Ecto neural progenitor cell (in vitro differentiated cells): ENCODE measurements around the gene LIMCH1.
"Not testable (repeated sequence)": the region's sequence is repeated elsewhere in the genome, so short reads cannot be mapped to it uniquely, and the experiment has no call there.

ENCODE experiments used
- DNase-seq: peaks from one replicate; pipeline ENCODE4 v3.0.0-alpha.2; 2018; ENCODE audit warnings: low spot score

LIMCH1 gene

DNA sequence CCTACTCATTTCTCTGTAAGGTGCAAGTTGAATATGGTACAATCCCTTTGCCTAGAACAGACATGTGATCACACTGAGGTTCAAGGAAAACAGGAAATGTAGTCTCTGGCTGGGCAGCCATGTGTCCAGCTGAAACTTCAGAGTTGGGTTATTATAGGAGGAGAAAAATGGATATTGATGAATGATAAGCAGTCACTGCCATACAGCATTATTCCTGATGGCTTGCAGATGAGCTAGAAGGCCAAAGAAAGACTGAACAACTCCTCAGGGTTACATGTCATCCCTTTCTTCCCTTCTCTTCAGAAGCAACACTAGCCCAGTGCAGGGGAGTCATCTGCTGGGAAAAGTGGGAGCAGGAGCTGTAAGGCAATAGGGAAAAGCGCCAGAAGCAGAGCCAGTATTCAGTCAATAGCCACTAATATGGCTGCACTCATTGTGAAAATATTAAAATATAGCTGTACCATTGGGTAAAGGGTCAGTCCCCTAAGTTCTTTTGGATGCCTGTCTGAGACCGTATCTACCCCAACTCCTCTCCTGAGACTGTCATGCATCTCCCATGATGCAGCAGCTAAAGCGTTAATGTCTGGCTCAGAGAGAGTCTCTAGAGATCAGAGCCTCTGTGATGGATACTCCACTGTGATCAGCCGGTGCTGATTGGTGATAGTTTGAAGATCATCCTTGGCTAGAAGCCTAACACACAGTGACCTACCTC, 190.1 kb downstream of the LIMCH1 start:
- DNase-seq = no peak

- no peak for DNase-seq
These were observed 190.6 kb downstream of the LIMCH1 start for GRCh38 chr4:41728573-41728913.

DNA sequence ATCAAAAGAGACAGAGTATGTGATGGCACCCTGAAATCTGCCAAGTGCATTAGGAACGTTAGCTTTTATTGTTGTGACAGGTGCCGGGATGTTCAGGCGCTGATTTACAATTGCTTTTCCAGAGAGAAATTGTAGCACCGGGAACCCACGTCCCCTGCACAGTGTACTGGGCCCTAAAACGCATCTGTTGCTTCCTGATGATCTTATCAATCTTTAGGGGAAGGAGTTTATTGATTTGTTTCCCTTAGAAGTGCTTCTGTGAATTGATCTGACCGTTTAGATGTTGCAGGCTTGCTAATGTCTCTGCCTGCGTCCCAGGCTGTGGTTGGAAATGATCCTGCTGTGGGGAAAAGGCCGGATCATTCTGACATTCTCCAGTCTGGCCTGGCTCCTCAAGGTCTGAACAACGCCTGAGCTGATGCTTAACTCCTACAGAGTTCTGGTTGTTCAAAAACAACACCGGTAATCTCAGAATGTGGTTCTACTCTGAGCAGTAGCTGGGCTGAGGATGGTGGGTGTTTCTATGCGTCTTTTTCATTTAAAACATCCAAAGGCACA, 193.7 kb downstream of the LIMCH1 start:
- DNase-seq = no peak

DNA sequence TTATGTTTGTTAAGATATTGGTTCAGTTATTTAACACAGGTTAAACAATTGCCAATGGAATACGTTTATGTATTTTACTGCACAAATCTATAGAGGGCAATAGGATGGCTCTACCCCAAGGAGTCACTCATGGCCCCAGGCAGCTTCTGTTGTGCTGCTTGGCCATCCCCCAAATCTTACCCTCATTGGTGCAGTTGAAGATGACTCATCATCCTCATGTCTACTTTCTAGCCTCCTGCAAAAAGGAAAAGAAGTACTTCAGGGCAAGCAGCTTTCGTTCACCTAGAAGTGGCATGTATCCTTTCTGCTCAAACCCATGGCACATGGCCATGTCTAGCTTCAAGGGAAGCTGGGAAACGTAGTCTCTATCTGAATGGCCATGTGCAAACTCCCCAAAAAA, 196.4 kb downstream of the LIMCH1 start:
- no peak for DNase-seq

GRCh38 chr4:41737491-41737890, 199.5 kb downstream of the LIMCH1 start:
- not testable (repeated sequence) for DNase-seq

DNA sequence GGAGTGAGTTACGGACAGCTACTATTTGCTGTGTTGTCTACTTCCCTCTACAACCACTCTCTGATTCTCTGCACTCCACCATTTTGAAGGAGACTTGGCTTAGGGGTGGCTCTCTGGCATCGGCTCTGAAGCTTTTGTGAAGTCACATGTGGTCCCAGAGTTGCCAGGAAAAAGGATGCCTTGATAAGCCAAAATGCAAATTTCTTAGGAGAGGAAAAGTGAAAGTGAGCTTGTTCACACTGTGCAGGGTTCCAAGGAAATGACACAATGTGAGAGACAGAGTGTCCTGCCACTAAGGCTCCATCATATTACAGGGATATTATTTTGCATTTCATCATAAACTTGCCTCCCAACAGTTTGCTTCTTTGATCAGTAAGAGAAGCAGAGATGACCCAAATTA, 203.4 kb downstream of the LIMCH1 start:
- no peak for DNase-seq

GRCh38 chr4:41744572-41745291, 206.8 kb downstream of the LIMCH1 start:
- no peak for DNase-seq

DNA sequence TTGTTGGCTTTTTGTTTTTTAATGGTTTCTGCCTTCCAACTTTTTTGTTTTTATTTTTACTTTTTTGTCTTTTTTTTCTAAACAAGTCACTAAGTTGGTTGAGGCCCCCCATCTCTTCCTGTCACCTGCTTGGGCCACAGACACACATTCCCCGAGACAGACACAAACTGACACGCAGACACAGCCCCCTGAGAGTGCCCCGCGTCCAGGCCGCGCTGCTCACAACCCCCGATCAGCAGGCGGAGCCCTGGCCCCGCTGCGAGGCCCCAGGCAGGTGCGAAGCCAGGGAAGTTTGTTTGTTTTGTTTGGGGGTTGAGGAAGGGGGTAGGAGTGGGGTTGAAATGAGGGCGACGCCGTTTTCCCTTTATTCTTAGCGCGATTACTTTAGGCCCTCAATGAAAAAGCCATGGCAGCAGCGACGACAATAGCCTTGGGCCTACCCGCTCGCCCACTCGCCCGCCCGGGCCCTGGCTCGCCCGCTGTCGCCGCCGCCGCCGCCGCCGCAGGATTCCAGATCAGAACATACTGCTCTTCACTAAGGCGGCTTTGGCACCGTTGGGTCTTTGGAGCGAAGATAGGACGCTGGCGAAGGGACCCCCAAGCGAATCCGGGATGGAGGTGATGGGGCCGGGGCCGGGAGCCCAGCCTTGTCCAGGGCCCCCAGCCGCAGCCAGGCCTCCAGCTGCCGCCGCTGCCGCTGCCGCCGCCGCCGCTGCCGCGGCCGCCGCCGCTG, 207.5 kb downstream of the LIMCH1 start:
- peak; percentile 52 for DNase-seq

DNA sequence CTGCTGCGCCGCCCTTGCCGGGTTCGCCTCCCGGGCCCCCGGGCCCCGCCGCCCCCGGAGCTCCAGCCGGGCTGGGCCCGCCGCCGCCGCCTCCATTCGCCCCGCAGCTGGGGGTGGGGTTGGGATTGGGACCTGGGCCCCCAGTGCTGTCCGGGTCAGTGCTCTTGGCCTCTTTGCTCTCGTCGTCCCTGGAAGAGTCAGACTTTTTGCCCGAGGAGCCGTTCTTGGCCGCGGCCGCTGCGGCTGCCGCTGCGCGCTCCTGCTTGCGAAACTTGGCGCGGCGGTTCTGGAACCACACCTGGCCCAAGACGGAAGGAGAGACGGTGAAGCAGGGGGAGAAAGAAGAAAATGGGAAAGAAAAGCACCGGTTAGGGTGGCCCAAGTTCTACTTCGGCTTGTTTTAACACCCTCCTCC, 208.1 kb downstream of the LIMCH1 start:
- peak; percentile 56 for DNase-seq

GRCh38 chr4:41746440-41747229, 208.7 kb downstream of the LIMCH1 start:
- no peak for DNase-seq

- DNase-seq = peak; percentile 52
These were observed 209.5 kb downstream of the LIMCH1 start for GRCh38 chr4:41747230-41748055.

DNA sequence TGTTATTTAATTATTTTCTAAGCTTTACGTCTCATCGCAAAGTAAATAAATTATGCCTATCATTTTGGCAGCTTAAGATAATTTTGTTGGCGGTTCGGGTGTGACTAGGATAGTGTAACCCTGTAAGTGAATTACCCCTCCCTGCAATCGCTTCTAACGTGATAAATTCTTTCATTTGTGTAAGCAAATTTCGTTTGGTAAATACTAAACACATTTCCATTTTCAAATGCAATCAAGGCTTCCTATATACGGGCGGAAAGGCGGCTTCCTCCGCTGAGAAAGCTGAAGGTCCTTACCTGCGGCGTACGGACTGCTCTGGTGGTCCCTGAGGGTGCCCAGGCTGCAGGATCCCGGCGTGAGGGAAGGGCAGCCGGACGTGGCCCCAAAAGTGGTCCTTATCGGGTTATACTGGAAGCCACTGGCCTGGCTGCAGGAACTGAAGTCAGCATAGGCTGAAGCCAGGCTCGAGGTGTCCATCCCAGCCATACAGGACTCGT, 210.2 kb downstream of the LIMCH1 start:
- peak; percentile 52 for DNase-seq

DNA sequence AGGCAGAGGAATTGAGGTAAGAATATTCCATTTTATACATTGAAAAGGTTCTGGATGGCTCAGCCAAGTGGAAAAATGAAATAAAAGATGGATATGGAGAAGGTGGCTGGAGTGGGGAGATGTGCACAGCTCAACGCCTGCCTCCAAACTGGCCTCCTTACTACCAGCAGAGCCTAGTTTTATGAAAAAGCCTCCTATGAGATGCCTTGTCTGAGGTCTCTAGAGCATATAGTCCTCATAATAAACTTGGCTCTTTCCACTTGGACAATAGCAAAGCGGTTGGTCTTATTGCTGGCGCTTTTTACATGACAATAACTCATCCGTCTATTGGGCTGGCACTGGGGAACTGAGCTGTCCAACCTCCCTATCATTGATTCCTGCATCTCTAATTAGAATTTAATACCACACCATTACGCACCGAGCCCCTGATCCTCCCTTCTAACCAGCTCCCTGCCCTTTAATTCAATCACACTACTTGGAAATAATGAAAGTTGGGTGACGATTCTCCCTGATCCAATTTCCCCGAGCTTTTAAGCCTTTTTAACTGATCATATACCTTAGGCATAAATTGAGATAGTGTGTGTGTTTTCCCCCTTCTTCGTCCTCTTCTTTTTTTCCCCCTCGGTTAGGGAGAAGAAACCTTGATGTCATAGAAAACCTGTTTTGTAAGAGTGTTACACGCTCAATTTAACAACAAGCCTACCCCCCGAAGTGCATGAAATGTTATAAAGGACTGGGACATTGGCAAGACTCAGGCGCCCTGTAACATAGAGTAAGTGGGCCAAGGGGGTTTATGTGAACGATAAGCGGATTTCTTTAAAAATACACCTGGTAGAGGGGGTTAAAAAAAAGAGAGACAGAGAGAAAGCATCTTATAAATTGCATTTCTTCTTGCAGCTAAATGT, 210.9 kb downstream of the LIMCH1 start, which contains the start of gene PHOX2B:
TSS of gene PHOX2B (minus strand) at position 155 of the 905 bp plus-strand sequence. CDS start at position 40, 115 bp downstream.
- DNase-seq = peak; percentile 62

GRCh38 chr4:41749631-41750039, 211.7 kb downstream of the LIMCH1 start:
- peak; percentile 51 for DNase-seq
